T-cell (primary cell): ENCODE results near the gene PCMTD2. TPM values are rescaled to one million over a fixed set of nuclear protein-coding genes. Genes with fewer than 3 reads are reported as not detected.

Experiments used
- ATAC-seq, 4 experiments: fragments of 200-7000 bp in 3 of 4; fragments of 150-1000 bp in 1 of 4; cut with Tn5 transposase; replicated peaks in 1 of 4; 1 replicate in 3 of 4; 2 replicates in 1 of 4; pipeline ENCODE4 v1.10.0; 2021; ENCODE audit warnings: moderate library complexity in 3 of 4, mild to moderate bottlenecking in 2 of 4, moderate number of reproducible peaks in 1 of 4
- CTCF ChIA-PET, 2 donors: fragments of 300-600 bp; sonication (Branson Sonifier 250); formaldehyde crosslinking; loops; one replicate each; lab custom pipeline; 2022; ENCODE audit warnings: antibody characterized with exemption in 2 of 2; lab: Charles Lee
- POLR2A ChIA-PET, 2 donors: fragments of 300-600 bp; sonication (Branson Sonifier 250); formaldehyde crosslinking; loops; one replicate each; lab custom pipeline; 2022; ENCODE audit warnings: antibody characterized with exemption in 2 of 2; lab: Charles Lee
- DNase-seq, 35 experiments: peaks; one replicate each; pipeline versions ENCODE4 v3.0.0 to v3.0.0-alpha.2; 2013 to 2023
- H3K27ac ChIP-seq: one replicate; pipeline ENCODE4 v1.5.1; 2013; ENCODE audit warnings: low read length
- H3K27me3 ChIP-seq, 2 experiments: replicated peaks in 1 of 2; 1 replicate in 1 of 2; 2 replicates in 1 of 2; pipeline versions ENCODE4 v1.6.1 to v1.7.0; 2013; ENCODE audit warnings: low read length in 1 of 2, mixed read lengths in 1 of 2; ENCODE audit not compliant: control insufficient read depth in 2 of 2, insufficient read depth in 2 of 2; ENCODE audit errors: extremely low read depth in 1 of 2
- H3K36me3 ChIP-seq, 2 donors: 1 replicate in 1 of 2; 2 replicates in 1 of 2; pipeline versions ENCODE4 v1.6.1 to v1.7.0; 2013; ENCODE audit warnings: low read length in 1 of 2; ENCODE audit not compliant: control insufficient read depth in 2 of 2, insufficient read depth in 1 of 2; ENCODE audit errors: extremely low read depth in 1 of 2
- H3K4me1 ChIP-seq, 2 experiments: 1 replicate in 1 of 2; 2 replicates in 1 of 2; pipeline versions ENCODE4 v1.6.1 to v1.7.0; 2013; ENCODE audit warnings: low read length in 2 of 2, mixed read lengths in 1 of 2; ENCODE audit not compliant: insufficient read depth in 2 of 2, control insufficient read depth in 1 of 2; ENCODE audit errors: extremely low read depth in 1 of 2
- H3K4me3 ChIP-seq, 2 donors: 1 replicate in 1 of 2; 2 replicates in 1 of 2; pipeline versions ENCODE4 v1.5.1 to v1.7.0; 2013; ENCODE audit warnings: mild to moderate bottlenecking in 2 of 2, low read length in 1 of 2, moderate library complexity in 1 of 2; ENCODE audit not compliant: control insufficient read depth in 1 of 2; ENCODE audit errors: extremely low read depth in 1 of 2
- H3K9me3 ChIP-seq: 2 replicates; pipeline ENCODE4 v1.7.0; 2013
- H3K27ac Mint-ChIP-seq, 2 donors: one replicate each; pipeline ENCODE4 v1.8.0; 2020 to 2021; ENCODE audit warnings: mild to moderate bottlenecking in 2 of 2, mixed read lengths in 2 of 2
- H3K27me3 Mint-ChIP-seq, 2 donors: one replicate each; pipeline ENCODE4 v1.8.0; 2021 to 2022; ENCODE audit warnings: mixed read lengths in 2 of 2
- H3K36me3 Mint-ChIP-seq: one replicate; pipeline ENCODE4 v1.8.0; 2021; ENCODE audit warnings: mixed read lengths
- H3K4me1 Mint-ChIP-seq, 3 donors: one replicate each; pipeline ENCODE4 v1.8.0; 2020 to 2022; ENCODE audit warnings: mixed read lengths in 3 of 3, mild to moderate bottlenecking in 1 of 3
- H3K4me3 Mint-ChIP-seq, 3 donors: one replicate each; pipeline ENCODE4 v1.8.0; 2020 to 2022; ENCODE audit warnings: mild to moderate bottlenecking in 3 of 3, mixed read lengths in 3 of 3, moderate library complexity in 3 of 3
- H3K9me3 Mint-ChIP-seq, 3 donors: one replicate each; pipeline ENCODE4 v1.8.0; 2020 to 2022; ENCODE audit warnings: mixed read lengths in 3 of 3
- WGBS: methylation state at CpG from one replicate; pipeline ENCODE4 v1.1.5; 2013; ENCODE audit warnings: missing lambda C conversion rate; ENCODE audit not compliant: insufficient coverage; 5-methylcytosine and 5-hydroxymethylcytosine counted together
- total RNA-seq, 35 experiments: library from RNA in 6 of 35; stranded (reverse) in 6 of 35; fragments of 120-200 nt in 1 of 35; gene quantifications; one replicate each; pipeline versions ENCODE4 v1.2.1 to v1.2.4 and lab custom pipeline; 2013 to 2026

PCMTD2 gene
- total RNA-seq, 5 donors from 2014 or later (not counting 1 experiment from before 2014, with no cell fraction given) = 92.0 to 175 (median 160) TPM

DNA sequence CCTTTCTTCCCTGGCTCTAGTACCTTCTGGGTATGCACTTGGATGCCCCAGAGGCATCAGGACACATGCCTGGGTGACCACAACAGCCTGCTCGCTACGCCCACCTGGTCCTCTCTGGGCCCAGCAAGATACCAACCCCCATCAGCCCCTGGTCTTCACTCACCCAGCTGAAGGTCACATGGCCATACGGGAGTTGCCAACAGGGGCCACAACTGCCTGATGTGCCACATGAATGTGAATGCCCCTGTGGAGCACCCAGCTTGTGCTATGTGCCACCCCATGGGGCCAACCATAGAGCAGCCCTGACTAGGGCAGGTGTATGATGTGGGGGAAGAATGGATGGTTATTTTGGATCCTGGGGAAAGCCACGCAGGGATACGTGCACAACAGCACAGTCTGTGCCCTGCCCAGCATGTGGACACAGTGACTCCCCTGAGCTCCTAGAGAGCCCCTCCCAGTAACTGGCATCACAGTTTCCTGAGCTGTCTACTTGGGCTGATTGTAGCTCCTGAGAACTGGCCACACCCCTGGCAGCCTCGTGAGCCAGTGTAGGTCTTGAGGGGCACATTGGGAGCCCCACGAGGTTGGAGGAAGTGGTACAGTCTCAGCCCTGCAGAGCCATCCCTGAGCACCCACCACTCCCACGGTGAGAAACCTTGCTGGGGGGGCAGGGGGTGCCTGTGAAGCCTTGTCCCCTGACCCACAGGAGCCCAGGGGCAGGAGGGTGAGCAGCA, 10.5 kb upstream of the PCMTD2 start:
- Mint-ChIP-seq H3K4me1 (peaks cover 0 to 11% (median 7%) of the 10 kb centered on the region in 3 donors), H3K27me3 (peaks cover 15 to 26% of the 10 kb centered on the region in 2 donors), H3K27ac (no peak overlapping the region), H3K9me3 (no peaks in the 10 kb centered on the region), H3K36me3 (no peaks in the 10 kb centered on the region), H3K4me3 (no peak overlapping the region)
- H3K9me3 ChIP-seq = no peaks in the 10 kb centered on the region
- POLR2A ChIA-PET = interaction anchor here in 1 of 2 donors (0.6 kb wide), 1 partner anchor 11 kb away, joined by 3 read pairs; no protein-coding TSS in a partner anchor
- H3K4me1 ChIP-seq = peaks cover 2 to 13% of the 10 kb centered on the region in 2 experiments
- DNase-seq (peak in 2 of 35 experiments; percentile 1 to 22), ATAC-seq (peak in 2 of 4 experiments; percentile 51 to 72)
- no peaks in the 10 kb centered on the region for H3K36me3 ChIP-seq
- no peak overlapping the region for H3K27ac ChIP-seq
- peaks cover 0 to 46% of the 10 kb centered on the region in 2 experiments for H3K27me3 ChIP-seq
- no peak overlapping the region for H3K4me3 ChIP-seq
- 57% methylated on average over 6 of the region's 8 CpGs for WGBS
- CTCF ChIA-PET = no interaction called here

DNA sequence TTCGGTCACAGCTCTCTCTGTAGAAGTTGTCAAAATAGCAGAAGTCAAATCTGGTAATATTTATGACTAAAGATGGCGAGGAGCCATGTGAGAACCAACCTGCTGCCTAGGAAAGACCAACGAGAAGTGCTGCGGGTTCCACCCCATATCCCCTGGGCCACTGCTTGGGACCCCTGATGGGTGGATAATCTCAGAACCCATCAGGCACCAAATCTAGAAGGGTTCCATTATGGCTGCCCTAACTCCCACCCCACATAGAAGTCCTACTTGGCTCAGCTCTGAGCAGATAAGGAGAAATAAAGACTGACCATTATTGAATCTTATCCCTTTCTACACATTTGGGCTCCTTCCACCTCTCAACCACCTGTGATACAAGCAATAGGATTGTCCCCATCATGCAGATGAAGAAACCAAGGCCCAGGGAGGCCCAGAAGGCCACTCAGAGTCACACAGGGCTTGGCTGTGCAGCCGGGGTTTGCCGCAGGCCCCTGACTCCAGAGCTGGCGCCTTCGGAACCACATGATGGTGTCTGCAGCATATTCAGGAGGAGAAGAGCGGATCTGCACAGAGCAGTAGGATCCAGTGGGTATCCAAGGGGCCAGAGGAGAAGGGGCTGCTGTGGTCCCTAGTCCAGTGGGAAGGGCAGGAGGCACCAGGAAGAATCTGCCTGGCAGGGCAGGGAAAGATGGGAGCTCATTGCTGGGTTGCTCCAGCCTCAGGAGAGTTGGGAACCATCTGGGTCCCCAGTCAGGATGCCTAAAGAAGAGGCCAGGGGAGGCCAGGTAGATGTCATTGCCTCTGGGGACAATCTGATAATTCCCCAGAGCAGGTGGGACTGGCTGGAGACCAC, 9.6 kb upstream of the PCMTD2 start:
- Histone ChIP-seq H3K9me3 (no peaks in the 10 kb centered on the region), H3K4me1 (peaks cover 2 to 13% of the 10 kb centered on the region in 2 experiments), H3K4me3 (no peak overlapping the region), H3K27me3 (peaks cover 0 to 46% of the 10 kb centered on the region in 2 experiments), H3K27ac (no peak overlapping the region), H3K36me3 (no peaks in the 10 kb centered on the region)
- peak in 1 of 35 experiments; percentile 4 for DNase-seq
- CTCF ChIA-PET = no interaction called here
- Mint-ChIP-seq H3K27me3 (peaks cover 15 to 26% of the 10 kb centered on the region in 2 donors), H3K27ac (peak overlapping the region in 1 of 2 donors; percentile 7), H3K4me3 (no peak overlapping the region), H3K4me1 (peaks cover 0 to 11% (median 7%) of the 10 kb centered on the region in 3 donors), H3K9me3 (no peaks in the 10 kb centered on the region), H3K36me3 (no peaks in the 10 kb centered on the region)
- WGBS = 89% methylated on average over 5 of the region's 9 CpGs
- POLR2A ChIA-PET = no interaction called here
- ATAC-seq = no peak

DNA sequence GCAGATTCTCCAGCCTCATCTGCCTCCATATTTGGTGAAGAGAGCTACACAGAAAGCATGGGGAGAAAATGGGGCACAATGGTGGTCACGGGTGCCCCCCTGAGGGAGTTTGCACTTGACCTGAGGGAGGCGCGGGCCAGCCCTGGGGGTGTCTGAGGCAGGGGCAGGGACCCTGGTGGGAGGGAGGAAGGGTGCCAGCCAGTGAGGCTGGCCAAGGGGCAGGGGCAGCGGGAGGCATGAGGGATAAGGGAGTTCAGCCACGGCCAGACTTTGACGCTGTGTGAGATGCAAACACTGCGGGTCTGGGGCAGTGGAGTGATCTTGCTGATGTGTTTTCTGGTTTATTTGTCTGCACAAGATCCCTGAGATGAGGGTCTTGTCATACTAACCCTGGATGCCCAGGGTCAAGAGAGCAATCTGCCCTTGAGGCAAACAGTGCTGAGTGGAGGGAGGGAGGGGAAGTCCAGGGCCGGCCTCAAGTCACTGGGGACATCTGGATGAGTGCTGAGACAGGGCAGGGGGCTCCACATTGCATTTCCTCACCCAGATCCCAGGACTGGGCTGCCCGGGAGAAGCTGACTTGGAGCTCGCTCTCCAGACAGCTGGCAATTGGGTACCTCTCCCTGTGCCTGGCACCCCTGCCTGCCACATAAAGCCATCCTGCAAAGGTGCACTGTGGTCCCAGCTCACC, 8.8 kb upstream of the PCMTD2 start:
- ChIA-PET POLR2A (no interaction called here), CTCF (no interaction called here)
- peaks cover 0 to 46% of the 10 kb centered on the region in 2 experiments for H3K27me3 ChIP-seq
- H3K36me3 Mint-ChIP-seq = no peaks in the 10 kb centered on the region
- H3K4me3 Mint-ChIP-seq = no peak overlapping the region
- no peak overlapping the region for H3K27ac Mint-ChIP-seq
- H3K27me3 Mint-ChIP-seq = peaks cover 15 to 26% of the 10 kb centered on the region in 2 donors
- no peaks in the 10 kb centered on the region for H3K9me3 Mint-ChIP-seq
- peaks cover 2 to 13% of the 10 kb centered on the region in 2 experiments for H3K4me1 ChIP-seq
- H3K9me3 ChIP-seq = no peaks in the 10 kb centered on the region
- H3K27ac ChIP-seq = no peak overlapping the region
- no peak overlapping the region for H3K4me3 ChIP-seq
- WGBS = 90% methylated on average over 10 of the region's 10 CpGs
- no peaks in the 10 kb centered on the region for H3K36me3 ChIP-seq
- DNase-seq (peak in 2 of 35 experiments; percentile 2 to 13), ATAC-seq (no peak)
- H3K4me1 Mint-ChIP-seq = peaks cover 0 to 11% (median 7%) of the 10 kb centered on the region in 3 donors

DNA sequence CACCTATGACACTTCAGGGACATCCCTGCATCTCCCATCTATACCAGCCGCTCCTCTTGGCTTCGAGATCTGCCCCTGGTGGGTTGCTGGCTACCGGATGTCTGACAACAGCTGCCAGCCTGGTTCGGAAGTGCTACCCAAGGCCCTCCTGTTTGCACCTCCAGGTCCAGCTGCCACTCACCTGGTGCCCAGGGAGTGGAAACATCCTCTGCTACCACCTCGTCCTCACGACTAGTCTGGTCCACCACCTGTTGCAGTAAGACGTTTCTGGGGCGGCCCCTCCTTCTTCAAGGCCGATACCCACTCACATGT, 8.3 kb upstream of the PCMTD2 start:
- Mint-ChIP-seq H3K36me3 (no peaks in the 10 kb centered on the region), H3K27me3 (peaks cover 15 to 28% of the 10 kb centered on the region in 2 donors), H3K4me3 (no peak overlapping the region), H3K9me3 (no peaks in the 10 kb centered on the region), H3K27ac (no peak overlapping the region), H3K4me1 (peaks cover 0 to 11% (median 7%) of the 10 kb centered on the region in 3 donors)
- peak in 2 of 35 experiments; percentile 6 to 16 for DNase-seq
- WGBS = 89% methylated on average over 4 of the region's 9 CpGs
- H3K4me3 ChIP-seq = no peak overlapping the region
- H3K27ac ChIP-seq = no peak overlapping the region
- no peaks in the 10 kb centered on the region for H3K9me3 ChIP-seq
- peaks cover 0 to 48% of the 10 kb centered on the region in 2 experiments for H3K27me3 ChIP-seq
- peaks cover 2 to 13% of the 10 kb centered on the region in 2 experiments for H3K4me1 ChIP-seq
- no peak for ATAC-seq
- CTCF ChIA-PET = no interaction called here
- POLR2A ChIA-PET = no interaction called here
- no peaks in the 10 kb centered on the region for H3K36me3 ChIP-seq

DNA sequence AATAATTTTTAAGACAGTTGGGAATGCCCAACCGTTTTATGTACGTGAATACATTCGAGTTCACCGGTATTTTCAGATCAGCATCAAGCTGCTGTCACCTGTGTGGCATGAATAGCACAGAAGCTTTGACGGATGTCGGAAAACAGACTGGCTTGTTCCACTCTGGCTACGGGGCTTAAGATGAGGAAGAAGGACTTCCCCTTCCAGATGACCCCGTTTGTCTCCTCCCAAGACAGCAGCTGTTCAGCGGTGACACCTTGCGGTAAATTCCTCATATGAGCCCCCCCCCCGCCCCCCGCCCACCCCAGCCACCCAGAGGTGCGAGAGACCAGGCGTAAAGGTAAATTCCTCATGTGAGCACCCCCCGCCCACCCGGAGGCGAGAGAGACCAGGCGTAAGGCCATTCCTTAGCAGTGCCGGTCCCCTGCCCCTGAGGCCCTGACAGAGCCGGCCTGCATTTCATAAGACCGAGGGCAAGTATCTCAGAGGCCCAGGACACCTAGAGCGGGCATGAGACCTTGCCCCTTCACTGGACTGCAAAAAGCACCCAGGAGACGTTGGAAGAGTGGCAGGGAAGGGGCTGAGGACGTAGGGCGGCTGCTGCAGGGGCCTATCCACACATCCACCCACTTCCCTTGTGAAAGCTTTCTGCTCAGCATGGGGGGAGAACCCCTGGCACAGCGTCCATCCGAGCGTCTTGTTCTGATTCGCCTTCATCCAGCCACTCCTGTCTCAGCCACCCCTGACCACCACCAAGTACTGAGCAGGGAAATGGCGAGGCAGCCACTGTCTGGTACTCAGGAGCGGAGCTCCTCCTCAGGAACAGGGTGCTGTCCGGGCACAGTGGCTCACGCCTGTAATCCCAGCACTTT, 7.3 kb upstream of the PCMTD2 start:
- Mint-ChIP-seq H3K27me3 (peaks cover 15 to 25% of the 10 kb centered on the region in 2 donors), H3K4me1 (peaks cover 0 to 11% (median 7%) of the 10 kb centered on the region in 3 donors), H3K27ac (no peak overlapping the region), H3K36me3 (no peaks in the 10 kb centered on the region), H3K4me3 (no peak overlapping the region), H3K9me3 (no peaks in the 10 kb centered on the region)
- peaks cover 2 to 13% of the 10 kb centered on the region in 2 experiments for H3K4me1 ChIP-seq
- ChIA-PET POLR2A (no interaction called here), CTCF (no interaction called here)
- no peak for ATAC-seq
- H3K27me3 ChIP-seq = peaks cover 0 to 54% of the 10 kb centered on the region in 2 experiments
- peak in 2 of 35 experiments; percentile 3 to 21 for DNase-seq
- no peaks in the 10 kb centered on the region for H3K9me3 ChIP-seq
- H3K36me3 ChIP-seq = no peaks in the 10 kb centered on the region
- H3K4me3 ChIP-seq = no peak overlapping the region
- WGBS = 71% methylated on average over 19 of the region's 33 CpGs
- no peak overlapping the region for H3K27ac ChIP-seq
